HepG2 (cell line): ENCODE results near the gene ARID1A. TPM values are rescaled to one million over a fixed set of nuclear protein-coding genes. Genes with fewer than 3 reads are reported as not detected.

Experiments
- BRF2 ChIP-seq: sonication (generic); formaldehyde crosslinking; IDR thresholded peaks from 2 replicates; pipeline ENCODE4 v1.8.1; 2022; ENCODE audit warnings: mild to moderate bottlenecking, missing genetic modification reagents
- FOXM1 ChIP-seq: sonication (generic); formaldehyde crosslinking; IDR thresholded peaks from 2 replicates; pipeline ENCODE4 v1.5.0; 2020; ENCODE audit warnings: missing genetic modification reagents
- HMGA1 ChIP-seq: sonication (generic); formaldehyde crosslinking; conservative IDR thresholded peaks from 2 replicates; pipeline ENCODE4 v1.4.0; 2020; ENCODE audit warnings: missing genetic modification reagents
- HMGXB3 ChIP-seq: sonication (generic); formaldehyde crosslinking; IDR thresholded peaks from 2 replicates; pipeline ENCODE4 v1.4.0; 2020; ENCODE audit warnings: missing genetic modification reagents, borderline replicate concordance
- KDM5B ChIP-seq: sonication (generic); formaldehyde crosslinking; IDR thresholded peaks from 2 replicates; pipeline ENCODE4 v1.4.0; 2020; ENCODE audit warnings: missing genetic modification reagents, mild to moderate bottlenecking, borderline replicate concordance
- MTA1 ChIP-seq: sonication (generic); formaldehyde crosslinking; IDR thresholded peaks from 2 replicates; pipeline ENCODE4 v1.4.0; 2020; ENCODE audit warnings: missing genetic modification reagents, mild to moderate bottlenecking, borderline replicate concordance
- PREB ChIP-seq: sonication (generic); formaldehyde crosslinking; IDR thresholded peaks from 2 replicates; pipeline ENCODE4 v1.4.0; 2020; ENCODE audit warnings: missing genetic modification reagents
- STAT6 ChIP-seq: sonication (generic); formaldehyde crosslinking; IDR thresholded peaks from 2 replicates; pipeline ENCODE4 v1.4.0; 2020; ENCODE audit warnings: missing genetic modification reagents, mild to moderate bottlenecking, borderline replicate concordance
- TAF1 ChIP-seq: sonication (generic); formaldehyde crosslinking; IDR thresholded peaks from 2 replicates; pipeline ENCODE4 v1.4.0; 2020; ENCODE audit warnings: missing genetic modification reagents
- ZFP36L2 ChIP-seq: sonication (generic); formaldehyde crosslinking; IDR thresholded peaks from 2 replicates; pipeline ENCODE4 v1.4.0; 2020; ENCODE audit warnings: missing genetic modification reagents
- ZNF513 ChIP-seq: sonication (generic); formaldehyde crosslinking; conservative IDR thresholded peaks from 2 replicates; pipeline ENCODE4 v1.5.0; 2020; ENCODE audit warnings: missing genetic modification reagents
- ZNF704 ChIP-seq: sonication (generic); formaldehyde crosslinking; IDR thresholded peaks from 2 replicates; pipeline ENCODE4 v1.8.1; 2023; ENCODE audit warnings: mild to moderate bottlenecking, inconsistent platforms, moderate library complexity, missing genetic modification reagents, borderline replicate concordance
- polyA plus RNA-seq, 8 experiments: library from polyadenylated mRNA; depleted of rRNA in 3 of 8; stranded (reverse) in 7 of 8; unstranded in 1 of 8; fragments of >200 nt; fragmentation: Illumina TruSeq in 4 of 8; extraction: Trizol in 4 of 8; gene quantifications; 2 replicates each; pipeline versions ENCODE4 v1.2.1 to v1.2.3, GENCODE V29; 2011 to 2016; ENCODE audit warnings: low read depth in 4 of 8, missing spikeins in 1 of 8, mixed read lengths in 1 of 8; ENCODE audit not compliant: insufficient read depth in 1 of 8
- total RNA-seq, 5 experiments: library from RNA; depleted of rRNA; stranded (reverse); fragments of >200 nt; fragmentation: Illumina TruSeq; extraction: Trizol; gene quantifications; 2 replicates each; pipeline ENCODE4 v1.2.3, GENCODE V29; 2016; ENCODE audit warnings: low read depth in 1 of 5

ARID1A gene
- total and polyA plus RNA-seq, 2 of the 13 experiments (the other 11 are each of a cell fraction or from before 2014, with no cell fraction given) = 11.9 to 15.9 TPM

- TF ChIP-seq ZNF704 (CRISPR knock-in tag) = peak; percentile 92; the same call in 1 of the 2 replicates
- peak; percentile 99 for TF ChIP-seq TAF1
- TF ChIP-seq MTA1 (CRISPR knock-in tag) = peak; percentile 87; the same call in 1 of the 2 replicates
- TF ChIP-seq ZFP36L2 (CRISPR knock-in tag) = no peak
- no peak for TF ChIP-seq HMGA1 (CRISPR knock-in tag)
- TF ChIP-seq ZNF513 = no peak
- no peak for TF ChIP-seq PREB
- no peak for TF ChIP-seq FOXM1 (CRISPR knock-in tag)
- peak; percentile 95 for TF ChIP-seq BRF2 (CRISPR knock-in tag)
- peak; percentile 78; the same call in 1 of the 2 replicates for TF ChIP-seq HMGXB3
- peak; percentile 45; the same call in 1 of the 2 replicates for TF ChIP-seq STAT6 (CRISPR knock-in tag)
- TF ChIP-seq KDM5B (CRISPR knock-in tag) = peak; percentile 94
Observed at GRCh38 chr1:26695356-26696118, at the start of gene ARID1A (continued).
